Stimulated activated CD4-positive, alpha-beta T cell treated with anti-CD3 and anti-CD28 coated beads, TNF-alpha, amount 100 ng/mL, for 24 hours (primary cell): Measurements from ENCODE around the gene TMC4.
"Not testable (repeated sequence)": the region's sequence is repeated elsewhere in the genome, so short reads cannot be mapped to it uniquely, and the experiment has no call there.

Experiments used
- DNase-seq, 3 experiments: peaks; one replicate each; pipeline ENCODE4 v3.0.0-alpha.2; 2020; ENCODE audit warnings: low read depth in 3 of 3

TMC4 gene

DNA sequence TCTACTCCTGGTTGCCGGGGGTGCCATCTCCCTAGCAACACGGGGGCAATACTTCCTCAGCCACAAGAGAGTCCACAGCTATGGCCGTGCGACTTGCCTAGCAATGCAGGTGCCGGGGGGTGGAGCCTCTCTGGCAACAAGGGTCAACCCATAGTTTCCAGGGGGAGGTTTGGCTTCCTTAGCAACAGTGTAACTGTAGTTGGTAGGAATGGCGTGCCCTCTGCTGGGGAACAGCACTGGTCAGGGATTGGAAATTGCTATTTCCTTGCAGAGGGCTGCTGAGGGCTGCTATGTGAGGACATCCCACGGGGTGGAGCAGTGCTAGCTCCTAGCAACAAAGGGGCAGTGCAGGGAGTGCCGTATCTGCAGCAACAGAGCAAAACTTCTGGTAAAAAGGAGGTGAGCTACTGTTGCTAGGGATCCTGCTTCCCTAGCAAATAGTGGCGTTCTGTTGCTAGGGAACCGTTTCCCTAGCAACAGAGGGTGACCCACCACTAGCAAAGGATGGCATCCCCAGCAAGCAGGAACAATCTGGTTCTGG is 7.0 kb upstream of the TMC4 start:
- no peak for DNase-seq

DNA sequence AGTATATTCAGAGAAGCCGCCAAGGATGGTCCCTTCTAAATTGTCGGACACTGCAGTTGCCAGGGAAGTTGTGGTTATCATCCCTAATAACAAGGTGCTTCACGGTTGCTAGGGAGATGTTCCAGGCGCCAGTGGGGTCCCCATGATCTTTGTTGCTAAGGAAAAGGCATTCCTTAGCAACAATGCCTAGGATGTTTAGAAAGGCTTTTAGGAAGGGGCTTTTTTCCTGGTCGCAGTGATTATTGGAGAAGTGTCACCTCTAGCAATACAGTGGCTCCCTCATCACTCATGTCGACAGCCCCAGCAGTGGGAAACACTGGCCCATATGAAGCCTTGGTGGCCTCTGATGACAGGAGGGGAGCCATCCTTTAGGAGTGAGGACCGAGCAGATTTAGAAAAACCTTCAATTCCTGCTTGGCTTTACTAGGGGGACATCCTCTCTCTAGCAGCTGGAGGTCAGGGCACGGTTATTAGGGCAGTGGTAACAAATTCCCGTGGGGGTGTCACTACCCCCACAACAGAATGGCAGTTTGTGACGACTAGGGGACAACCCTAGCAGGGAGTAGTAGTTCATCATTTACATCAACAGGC is 6.4 kb upstream of the TMC4 start:
- DNase-seq, result no peak

DNA sequence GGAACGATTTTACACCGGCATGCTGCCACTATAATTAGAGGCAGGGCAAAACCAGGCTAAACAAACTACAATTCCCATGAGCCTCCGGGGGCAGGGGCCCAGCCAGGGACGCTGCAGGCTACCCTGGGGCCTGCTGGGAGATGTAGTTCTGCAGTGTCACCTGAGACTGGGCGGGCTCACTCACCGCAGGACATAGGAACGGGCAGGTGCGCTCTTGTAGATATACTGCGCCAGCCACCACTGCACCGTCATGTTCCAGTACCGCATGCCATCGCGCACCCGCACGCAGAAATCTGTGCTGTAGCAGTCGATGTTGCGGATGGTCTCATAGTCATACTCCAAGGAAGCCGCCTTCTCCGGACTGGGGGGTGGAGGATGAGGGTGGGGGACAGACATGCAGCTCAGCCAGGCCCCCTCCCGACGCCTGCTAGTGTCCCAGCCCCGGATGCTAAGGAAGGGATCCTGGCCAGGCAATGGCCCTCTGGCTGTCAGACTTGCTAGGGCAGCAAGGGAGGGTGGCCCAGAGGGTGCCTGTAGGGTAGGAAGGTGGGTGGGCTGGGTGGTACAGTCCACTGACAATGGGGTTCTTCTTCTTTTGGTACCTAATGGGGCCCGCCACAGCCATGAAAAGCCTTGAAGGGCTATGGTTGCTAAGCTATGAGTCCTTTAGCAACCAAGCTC is 5.8 kb upstream of the TMC4 start:
- no peak for DNase-seq

DNA sequence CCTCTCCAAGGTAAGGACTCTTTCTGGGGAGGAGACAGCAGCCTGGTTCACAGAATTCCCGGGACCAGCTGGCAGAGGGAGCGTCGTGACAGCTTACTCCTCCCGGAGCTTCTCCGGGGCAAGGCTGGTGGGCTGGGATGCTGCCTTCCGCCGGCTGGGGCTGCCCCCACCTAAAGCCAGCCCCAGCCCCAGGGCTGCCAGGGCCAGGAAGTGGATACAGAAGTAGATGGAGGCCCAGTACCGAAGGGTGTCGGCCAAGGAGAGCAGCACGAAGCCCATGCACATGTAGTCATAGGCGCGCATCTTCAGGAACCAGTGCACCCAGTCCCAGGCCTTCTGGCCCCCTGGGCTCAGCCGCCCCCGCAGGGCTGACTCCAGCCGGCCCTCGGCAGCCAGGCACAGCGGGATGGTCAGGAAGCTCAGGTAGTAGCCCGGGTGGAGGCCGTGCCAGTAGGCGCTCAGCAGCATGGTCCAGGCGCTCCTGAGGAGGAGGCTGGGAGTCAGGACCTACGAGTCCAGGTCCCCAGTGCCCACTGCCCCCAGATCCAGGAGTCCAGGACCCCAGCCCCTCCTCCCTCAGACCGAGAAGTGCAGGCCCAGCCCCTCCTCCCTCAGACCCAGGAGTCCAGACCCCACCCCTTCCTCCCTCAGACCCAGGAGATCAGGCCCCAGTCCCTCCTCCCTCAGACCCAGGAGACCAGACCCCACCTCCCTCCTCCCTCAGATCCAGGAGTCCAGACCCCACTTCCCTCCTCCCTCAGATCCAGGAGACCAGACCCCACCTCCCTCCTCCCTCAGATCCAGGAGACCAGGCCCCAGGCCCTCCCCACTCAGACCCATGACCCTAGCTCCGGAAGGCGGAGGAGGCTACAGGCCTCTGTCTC is 1.2 kb upstream of the TMC4 start:
- DNase-seq, result no peak

DNA sequence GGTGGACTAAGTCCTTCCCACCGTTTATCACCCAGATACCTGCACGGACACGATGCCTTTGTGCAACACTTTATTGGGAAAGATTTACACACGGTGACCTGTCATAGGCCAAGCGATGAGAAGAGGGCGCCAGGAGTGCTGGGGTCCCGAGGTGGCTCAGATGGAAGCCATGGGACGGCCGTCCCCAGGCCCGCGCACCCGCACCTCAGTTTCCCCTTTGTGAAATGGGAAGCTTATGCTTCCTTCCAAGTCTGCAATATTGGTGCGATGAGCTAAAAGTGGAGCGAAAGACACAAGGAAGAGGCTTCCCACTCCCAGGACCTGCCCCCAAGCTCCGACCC is 369 bp upstream of the TMC4 start:
- DNase-seq, result no peak

DNA sequence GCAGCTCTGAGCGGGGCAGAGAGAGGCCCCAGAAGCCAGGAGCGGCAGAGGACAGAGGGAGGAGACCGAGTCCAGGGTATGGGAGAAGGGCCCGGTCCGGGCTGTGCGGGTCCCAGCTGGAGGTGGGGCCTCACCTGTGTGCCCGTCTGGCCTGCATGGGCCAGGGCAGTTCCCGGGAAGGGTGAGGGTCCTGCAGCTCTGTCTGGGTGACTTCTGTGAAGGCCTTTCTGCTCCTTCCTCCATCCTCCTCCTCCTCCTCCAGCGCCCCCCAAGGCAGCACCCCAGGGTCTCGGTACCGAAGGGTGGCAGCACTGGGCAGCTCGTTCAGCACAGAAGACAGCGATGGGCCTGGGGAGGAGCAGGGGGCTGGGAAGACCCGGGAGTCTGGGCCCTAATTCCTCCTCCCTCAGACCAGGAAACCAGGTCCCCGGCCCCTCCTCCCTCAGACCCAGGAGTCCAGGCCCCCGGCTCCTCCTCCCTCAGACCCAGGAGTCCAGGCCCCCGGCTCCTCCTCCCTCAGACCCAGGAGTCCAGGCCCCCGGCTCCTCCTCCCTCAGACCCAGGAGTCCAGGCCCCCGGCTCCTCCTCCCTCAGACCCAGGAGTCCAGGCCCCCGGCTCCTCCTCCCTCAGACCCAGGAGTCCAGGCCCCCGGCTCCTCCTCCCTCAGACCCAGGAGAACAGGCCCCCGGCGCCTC is 1.1 kb downstream of the TMC4 start:
- not testable (repeated sequence) for DNase-seq

DNA sequence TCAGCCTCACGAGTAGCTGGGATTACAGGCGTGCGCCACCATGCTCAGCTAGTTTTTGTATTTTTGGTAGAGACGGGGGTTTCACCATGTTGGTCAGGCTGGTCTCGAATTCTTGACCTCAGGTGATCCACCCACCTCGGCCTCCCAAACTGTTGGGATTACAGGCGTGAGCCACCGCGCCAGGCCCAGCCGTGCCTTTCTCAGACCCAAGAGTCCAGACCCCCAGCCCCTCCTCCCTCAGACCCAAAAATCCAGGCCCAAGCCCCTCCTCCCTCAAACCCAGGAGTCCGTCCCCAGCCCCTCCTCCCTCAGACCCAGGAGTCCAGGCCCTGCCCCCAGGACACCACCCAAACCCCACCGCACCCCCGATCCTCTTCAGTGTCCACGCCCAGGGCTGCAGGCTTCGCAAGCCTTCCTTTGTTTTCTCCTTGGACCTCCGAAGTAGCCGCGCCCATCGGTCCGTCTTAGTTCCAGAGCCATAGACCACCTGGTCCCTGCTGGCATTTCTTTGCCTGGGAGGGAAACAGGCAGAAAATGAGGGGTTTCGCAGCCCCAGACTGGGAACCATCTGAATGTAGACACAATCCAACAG is 3.7 kb downstream of the TMC4 start:
- DNase-seq, result no peak

DNA sequence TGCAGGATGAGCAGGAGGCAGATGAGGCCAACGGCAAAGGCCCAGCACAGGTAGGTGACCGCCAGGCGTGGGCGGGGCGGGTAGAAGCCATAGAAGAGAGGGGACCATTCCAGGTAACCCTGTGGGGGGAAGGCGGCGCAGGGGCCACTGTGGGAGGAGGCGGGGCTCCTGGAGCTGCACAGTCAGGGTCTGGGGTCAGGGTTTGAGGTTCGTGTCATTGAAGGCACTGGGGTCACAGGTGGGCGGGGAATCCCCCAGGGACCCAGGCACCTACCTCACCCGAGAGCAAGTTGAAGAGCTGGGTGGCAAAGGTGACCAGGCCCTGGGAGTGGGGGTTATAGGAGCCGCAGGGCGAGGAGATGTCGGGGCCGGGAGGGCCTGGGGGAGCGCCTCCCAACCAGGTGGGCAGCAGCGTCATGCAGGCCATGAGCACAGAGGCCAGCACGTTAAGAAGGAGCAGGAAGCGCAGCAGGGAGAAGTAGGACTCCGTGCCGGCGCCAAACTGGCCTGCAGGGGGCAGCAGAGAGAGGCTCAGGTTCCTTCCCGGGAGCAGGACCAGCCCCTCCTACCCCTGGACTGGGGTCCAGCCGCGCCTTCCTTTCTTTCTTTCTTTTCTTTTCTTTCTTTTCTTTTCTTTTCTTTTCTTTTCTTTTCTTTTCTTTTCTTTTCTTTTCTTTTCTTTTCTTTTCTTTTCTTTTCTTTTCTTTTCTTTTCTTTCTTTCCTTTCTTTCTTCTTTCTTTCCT is 4.6 kb downstream of the TMC4 start:
- peak; percentile 80 to 92 (median 83) for DNase-seq

DNA sequence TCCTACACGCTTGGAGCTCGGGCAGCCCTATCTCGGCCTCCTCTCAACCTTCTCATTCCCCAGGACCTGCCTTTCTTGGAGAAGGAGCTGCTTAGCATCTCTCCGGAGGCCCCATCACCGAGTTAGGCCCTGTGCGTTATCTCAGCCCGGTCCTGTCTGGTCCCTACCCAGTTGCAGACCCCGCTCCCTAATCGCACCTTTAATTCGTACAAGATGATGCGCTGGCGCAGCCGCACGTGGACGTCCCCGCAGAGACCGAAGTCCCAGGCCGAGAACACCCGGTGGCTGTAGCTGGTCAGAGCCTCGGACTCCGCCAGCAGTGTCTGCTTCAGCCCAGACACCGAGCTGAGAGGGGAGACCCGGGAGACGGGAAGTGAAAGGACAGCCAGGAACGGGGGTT is 7.7 kb downstream of the TMC4 start:
- DNase-seq, result no peak

DNA sequence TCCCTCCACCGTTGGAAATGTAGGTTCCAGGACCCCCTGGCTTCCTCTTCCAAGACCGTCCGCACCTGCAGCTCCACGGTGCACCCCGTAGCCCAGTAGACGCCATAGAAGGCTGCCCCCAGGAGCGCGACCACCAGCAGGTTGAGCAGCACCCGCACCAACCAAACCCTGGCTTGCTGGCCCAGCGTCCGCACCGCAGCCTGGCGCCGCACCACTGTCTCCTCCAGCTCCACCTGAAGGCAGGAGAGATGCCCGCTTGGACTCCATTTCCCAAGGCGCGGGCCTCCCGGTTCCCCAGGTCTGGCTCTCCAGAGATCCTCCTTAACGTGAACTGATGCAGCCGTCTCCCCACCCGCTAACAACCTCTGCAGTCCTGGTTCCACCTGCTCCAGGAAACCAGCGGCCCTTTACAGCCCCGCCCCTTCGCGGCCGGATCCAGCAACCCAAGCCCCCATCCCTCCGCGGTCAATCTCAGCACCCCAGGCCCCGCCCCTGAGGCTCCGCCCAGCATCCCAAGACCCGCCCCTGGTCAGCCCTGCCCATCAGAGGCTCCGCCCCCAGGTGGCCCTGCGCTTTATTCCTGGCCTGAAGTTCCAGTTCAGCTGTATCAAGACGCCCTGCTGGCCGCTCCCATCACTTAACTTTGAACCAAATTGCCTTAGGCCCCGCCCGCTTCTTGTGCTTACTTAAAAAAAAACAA is 8.4 kb downstream of the TMC4 start:
- peak; percentile 15 to 67 (median 30) for DNase-seq

DNA sequence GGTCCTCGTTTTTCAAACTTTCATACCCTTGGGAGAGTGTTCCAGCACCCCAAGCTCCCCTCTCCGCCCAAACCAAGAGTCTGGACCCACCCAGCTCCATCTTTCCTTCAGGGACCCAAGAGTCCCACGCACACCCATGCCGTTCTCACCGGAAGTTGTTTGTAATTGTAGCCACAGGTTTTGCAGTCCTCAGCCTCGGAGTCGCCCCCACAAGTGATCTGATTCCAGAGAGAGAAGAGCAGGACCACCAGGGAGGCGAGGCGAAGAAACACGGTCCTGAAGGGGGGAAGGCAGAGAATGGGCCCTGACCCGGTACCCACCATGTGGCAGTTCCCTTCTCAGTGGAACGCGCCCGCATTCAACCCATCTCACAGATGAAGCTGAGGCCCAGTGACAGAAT is 10.1 kb downstream of the TMC4 start:
- no peak for DNase-seq

DNA sequence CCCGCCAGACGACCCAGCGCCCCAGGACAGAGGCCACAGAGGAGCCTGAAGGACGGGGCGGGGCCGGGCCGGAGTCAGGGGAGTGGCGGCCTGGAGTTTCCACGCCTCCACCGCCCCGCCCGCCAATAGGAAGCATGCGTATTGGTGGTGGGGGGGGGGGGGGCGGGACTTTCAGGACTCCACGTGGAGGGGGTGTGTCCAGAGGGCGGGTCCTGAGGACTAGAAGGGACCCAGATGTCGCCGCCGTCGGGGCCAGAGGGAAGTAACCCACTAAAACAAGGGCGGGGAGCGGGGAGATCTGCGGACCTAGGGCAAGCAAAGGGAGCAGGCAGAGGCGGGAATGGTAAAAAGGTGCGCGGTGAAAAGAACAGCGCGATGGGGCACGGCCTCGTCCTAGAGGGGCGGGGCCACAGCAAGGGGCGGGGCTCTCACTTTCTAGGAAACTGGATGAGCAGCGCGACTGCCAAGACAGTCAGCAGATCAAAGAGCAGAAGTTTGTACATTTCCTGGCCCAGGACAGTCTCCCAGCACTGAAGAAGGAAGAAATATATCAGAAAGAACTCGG is 10.6 kb downstream of the TMC4 start:
- DNase-seq, result peak; percentile 56 to 83 (median 64)

DNA sequence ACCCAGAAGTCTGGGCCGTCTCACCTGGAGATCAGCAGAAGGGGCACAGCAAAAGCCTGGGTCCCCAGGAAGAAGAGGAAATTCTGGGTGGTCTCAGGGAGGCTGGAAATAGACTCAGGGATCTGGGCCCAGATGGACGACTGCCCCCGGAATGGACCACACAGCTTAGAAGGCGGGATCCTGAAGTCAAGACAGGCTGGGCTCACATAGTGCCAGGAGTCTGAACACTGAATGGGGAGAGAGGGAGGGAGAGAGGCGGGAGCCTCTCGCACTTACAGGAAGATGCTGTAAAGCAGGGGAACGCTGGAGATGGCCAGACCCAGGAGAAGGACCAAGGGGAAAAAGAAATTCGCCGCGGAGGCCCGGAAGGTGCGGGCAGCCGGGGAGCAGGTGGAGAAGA is 12.1 kb downstream of the TMC4 start:
- no peak for DNase-seq

DNA sequence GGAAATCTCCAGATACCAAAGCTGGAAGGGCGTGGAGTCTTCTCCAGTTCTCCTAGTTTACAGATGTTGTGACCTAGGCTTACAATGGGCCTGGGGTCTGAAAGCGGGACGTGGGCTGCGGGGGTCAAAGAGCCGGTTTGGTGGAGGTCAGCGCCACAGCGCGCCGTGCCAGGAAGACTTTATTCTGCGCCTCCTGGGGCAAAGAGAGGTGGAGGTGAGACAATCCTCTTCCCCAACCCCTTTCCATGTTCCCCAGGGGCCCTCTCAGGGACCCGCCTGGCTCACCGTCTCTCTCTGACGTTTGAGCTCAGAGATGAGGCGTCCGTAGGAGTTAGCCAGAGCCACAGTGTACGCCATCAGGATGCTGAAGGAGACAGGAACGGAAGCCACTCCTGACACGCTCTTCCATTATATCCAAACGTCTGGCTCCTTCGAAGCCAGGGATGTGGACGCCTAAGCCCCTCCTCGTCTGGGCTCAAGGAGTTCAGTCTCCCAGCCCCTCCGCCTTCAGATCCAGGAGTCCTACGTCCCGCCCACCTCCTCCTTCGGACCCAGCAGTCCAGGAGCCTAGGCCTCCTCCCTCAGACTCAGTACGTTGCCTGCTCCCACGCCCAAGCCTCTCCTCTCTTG is 12.7 kb downstream of the TMC4 start:
- DNase-seq, result no peak

DNA sequence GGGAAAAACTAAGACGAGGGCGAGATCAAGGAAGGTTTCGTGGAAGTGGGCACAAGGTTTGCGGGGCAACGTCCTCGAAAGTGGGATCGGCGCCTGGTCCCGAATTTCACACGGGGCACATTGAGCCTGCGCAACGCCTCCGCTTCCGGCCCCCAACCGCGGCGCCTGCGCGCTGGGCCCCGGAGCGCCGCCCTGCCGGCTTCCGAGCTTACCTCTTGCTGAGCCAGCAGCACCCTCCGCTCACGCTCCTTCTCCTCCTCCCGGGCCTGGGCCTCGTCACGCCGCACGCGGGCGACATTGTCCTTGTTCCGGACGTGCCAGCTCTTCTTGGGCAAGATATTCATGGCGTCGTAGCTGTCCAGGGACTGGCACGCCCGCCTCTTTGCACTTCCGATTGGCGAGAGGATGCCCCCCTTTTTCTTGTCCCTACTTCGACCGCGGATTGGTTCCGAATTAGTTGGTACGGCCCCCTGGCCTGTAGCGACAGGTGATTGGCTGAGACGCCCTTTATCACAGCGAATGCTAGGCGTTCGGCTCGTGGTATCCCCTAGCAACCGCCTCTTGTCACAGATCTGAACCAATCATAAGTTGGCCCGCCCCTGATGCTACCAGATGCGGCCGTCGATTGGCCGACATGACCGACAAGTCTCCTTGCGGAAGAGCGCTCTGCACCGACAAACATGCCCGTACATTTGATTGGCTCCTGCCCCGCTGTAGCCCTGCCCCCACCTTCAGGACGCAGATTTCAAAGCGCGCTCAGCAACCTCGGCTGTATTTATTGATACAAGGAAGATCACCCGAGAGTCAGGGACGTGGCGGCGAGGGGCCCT is 13.4 kb downstream of the TMC4 start, which contains the start of gene LENG1:
Gene LENG1, minus strand, starts transcription at position 370 of the 830 bp plus-strand sequence. Its CDS starts 26 bp downstream, at position 344.
- peak; percentile 95 to 99 (median 98) for DNase-seq

DNA sequence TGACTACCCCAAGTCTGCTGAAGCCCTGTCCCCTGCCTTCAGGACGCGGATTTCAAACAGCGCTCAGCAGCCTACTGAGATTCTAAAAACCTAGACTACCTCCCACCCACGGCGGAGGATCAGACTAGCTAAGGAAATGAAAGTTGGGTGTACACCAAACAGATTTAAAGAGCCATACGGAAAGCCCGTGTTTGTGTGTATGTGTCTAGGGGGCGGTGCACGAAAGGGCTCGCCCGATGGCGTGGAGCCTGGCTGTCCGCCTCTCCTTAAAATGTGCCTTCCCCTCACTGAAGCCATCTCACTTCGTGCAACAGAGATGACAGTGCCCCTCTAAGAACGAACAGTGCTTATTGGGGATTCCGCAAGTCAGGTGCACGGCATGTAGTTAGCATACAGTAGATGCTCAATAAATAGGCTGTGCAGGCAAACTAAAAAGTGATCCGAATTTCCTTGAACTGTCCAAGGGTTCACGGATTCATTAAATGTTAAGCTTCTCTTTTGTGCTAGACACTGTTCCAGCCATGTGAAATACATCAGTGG is 14.1 kb downstream of the TMC4 start:
- peak in 1 of 3 experiments; percentile 30 for DNase-seq

DNA sequence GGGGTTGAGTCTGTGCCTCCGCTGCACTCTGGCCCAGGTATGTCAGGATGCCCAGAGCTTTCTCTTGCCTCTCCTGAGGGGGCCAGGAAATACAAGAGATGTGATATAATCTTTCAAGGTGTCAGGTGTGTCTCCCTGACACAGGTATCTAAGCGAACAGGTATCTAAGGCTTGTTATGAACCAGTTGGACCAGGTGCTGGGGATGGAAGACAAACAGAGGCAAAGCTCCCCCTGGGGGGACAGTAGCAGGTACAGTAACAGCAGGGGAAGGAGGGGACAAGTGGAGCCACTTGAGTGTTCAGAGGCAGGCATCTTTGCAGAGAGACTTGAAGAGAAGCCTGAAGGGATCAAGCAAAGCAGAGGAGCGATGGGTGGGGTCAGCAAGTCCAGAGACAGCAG is 16.0 kb downstream of the TMC4 start:
- DNase-seq, result no peak

DNA sequence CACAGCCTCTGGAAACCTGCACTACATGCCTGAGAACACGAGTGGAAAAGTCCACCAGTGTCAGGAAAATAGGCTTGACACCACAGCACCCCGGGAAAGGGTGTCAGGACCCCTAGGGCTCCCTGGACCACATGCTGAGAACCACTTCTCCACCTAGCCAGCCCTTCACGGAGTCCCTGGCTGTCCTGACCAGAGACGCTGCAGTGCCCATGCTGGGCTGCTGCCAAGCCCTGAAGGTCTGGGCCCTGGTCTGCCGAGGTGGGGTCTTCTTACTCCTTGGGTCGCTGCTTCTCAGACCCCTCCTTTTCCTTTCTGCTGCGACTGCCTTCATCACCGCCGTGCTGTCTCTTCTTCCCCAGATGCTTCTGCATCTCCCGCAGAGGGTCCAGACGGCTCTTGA is 16.5 kb downstream of the TMC4 start:
- no peak for DNase-seq
